ENCODE measurements around the gene DUSP10. TPM values are rescaled to one million over a fixed set of nuclear protein-coding genes. Genes with fewer than 3 reads are reported as not detected.

DUSP10 gene
- total and polyA plus RNA-seq, 9 donors: 0.81 to 8.5 (median 2.0) TPM

- TF ChIP-seq EP300 (IDR thresholded peaks at IDR 0.05): no peak
- no peak overlapping the region for H3K27ac ChIP-seq
- no peak overlapping the region for H3K4me3 ChIP-seq
- WGBS, 3 donors: 88 to 97% (median 88%) methylated on average over 2 of the region's 2 CpGs
- H3K4me1 ChIP-seq (ENCODE audit: insufficient read depth): no peaks in the 10 kb centered on the region
- H3K9me3 ChIP-seq: no peaks in the 10 kb centered on the region
- DNase-seq: no peak
- intact Hi-C loops (cut with DNase I): no loop called here
- H3K27me3 ChIP-seq: no peaks in the 10 kb centered on the region
- H3K36me3 ChIP-seq: no peaks in the 10 kb centered on the region
Observed at GRCh38 chr1:221683681-221684080, 58.2 kb downstream of the DUSP10 start.

DNA sequence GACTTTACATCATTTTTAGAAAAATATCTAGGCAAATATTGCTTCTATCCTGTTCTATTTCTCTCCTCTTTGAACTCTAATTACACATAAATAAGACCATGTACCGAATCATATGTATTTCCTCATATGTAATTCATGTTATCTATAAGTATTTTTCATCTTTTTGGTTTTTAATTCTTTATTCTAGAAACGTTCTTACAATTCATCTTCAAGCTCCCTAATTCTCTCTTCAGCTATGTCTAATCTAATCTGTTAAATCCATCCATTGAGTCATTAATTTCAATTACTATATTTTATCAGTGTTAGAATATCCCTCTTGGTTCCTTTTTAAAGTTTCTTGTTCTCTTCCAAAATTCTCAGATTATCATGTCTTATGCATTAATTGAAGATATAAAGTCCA lies 61.8 kb downstream of the DUSP10 start:
- H3K9me3 ChIP-seq: no peaks in the 10 kb centered on the region
- TF ChIP-seq, protein P1, sequence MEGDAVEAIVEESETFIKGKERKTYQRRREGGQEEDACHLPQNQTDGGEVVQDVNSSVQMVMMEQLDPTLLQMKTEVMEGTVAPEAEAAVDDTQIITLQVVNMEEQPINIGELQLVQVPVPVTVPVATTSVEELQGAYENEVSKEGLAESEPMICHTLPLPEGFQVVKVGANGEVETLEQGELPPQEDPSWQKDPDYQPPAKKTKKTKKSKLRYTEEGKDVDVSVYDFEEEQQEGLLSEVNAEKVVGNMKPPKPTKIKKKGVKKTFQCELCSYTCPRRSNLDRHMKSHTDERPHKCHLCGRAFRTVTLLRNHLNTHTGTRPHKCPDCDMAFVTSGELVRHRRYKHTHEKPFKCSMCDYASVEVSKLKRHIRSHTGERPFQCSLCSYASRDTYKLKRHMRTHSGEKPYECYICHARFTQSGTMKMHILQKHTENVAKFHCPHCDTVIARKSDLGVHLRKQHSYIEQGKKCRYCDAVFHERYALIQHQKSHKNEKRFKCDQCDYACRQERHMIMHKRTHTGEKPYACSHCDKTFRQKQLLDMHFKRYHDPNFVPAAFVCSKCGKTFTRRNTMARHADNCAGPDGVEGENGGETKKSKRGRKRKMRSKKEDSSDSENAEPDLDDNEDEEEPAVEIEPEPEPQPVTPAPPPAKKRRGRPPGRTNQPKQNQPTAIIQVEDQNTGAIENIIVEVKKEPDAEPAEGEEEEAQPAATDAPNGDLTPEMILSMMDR (IDR thresholded peaks at IDR 0.05): no peak
- TF ChIP-seq POLR2A (IDR thresholded peaks at IDR 0.05): no peak
- no peak for TF ChIP-seq EP300 (IDR thresholded peaks at IDR 0.05)
- no peak overlapping the region for H3K27ac ChIP-seq
- H3K4me3 ChIP-seq: no peak overlapping the region
- no peaks in the 10 kb centered on the region for H3K27me3 ChIP-seq
- no peaks in the 10 kb centered on the region for H3K36me3 ChIP-seq
- no peaks in the 10 kb centered on the region for H3K4me1 ChIP-seq (ENCODE audit: insufficient read depth)
- 75 to 80% (median 75%) methylated on average over 2 of the region's 2 CpGs for WGBS, 3 donors
- intact Hi-C loops (cut with DNase I): no loop called here
- DNase-seq: no peak

DNA sequence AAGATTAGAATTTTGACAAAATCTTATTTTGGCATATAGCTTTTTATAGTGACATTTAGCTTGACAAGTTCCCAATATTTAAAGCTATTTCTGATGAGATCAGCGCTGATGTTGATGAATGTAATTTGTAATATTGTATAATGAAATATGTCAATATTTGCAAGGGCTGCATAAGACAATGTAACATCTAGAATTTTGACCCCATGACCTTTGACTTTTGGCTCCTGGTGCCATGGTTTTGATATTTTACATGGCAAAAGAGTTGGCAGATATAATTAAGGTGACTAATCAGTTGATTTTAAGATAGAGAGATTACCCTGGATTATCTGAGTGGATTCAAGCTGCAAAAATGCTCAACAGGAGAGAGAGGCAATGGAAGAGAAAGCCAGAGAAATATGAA lies 63.9 kb downstream of the DUSP10 start:
- TF ChIP-seq EP300 (IDR thresholded peaks at IDR 0.05) (no peak), POLR2A (IDR thresholded peaks at IDR 0.05) (no peak)
- TF ChIP-seq, protein P1 (IDR thresholded peaks at IDR 0.05): no peak
- intact Hi-C loops (cut with DNase I): no loop called here
- Histone ChIP-seq H3K27ac (no peak overlapping the region), H3K27me3 (no peaks in the 10 kb centered on the region), H3K4me1 (ENCODE audit: insufficient read depth) (no peaks in the 10 kb centered on the region), H3K36me3 (no peaks in the 10 kb centered on the region), H3K9me3 (no peaks in the 10 kb centered on the region), H3K4me3 (no peak overlapping the region)
- DNase-seq: no peak
- 95 to 100% (median 98%) methylated on average over 1 of the region's 1 CpG for WGBS, 3 donors

DNA sequence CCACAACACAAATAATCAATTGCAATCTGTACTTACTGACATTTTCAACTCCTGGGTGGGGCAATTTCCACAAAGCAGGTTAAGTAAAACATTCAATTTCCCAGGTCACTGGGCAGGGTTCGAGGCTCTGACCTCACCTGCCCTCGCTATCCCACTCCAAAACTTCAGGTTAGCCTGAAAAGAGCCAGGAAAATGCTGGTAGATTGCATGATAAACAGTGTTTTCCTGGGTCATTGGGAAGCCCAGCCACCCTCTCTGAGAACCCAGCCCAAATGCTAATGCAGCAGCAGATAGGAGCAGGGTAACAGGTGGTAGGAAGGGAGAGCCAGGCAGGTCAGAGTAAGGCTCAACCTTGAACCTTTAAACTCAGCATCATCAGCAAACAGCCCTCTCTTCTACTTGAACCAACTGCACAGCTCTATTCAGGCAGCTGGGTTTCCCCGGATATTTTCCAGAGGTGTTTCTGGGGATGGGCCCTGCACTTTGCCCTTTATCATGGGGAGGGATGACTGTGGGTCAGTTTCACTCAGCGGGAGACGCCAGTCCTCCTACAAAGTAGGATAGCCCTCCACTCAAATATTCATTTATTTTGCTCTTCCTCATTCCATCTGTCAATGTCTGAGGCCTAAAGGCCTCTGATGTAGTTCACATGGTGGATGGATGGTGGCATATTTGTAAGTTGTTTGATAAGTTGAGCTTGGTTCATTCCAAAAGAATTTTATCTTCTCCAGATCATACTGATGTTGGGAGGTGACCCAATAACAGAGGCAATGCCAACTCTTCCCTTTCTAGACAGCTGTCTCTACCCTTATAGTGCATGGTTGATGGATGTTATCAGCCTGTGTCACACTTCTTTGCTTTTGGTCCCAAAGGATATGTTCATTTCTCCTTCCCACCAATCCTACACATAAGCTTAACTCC lies 65.7 kb downstream of the DUSP10 start:
- WGBS, 3 donors: 57 to 68% (median 64%) methylated on average over 5 of the region's 5 CpGs

More for the DNA sequence above, 65.7 kb downstream of the DUSP10 start:
- H3K4me3 ChIP-seq: no peak overlapping the region
- no peaks in the 10 kb centered on the region for H3K9me3 ChIP-seq
- TF ChIP-seq POLR2A (IDR thresholded peaks at IDR 0.05): no peak
- no peak for TF ChIP-seq EP300 (IDR thresholded peaks at IDR 0.05)
- TF ChIP-seq, protein P1 (IDR thresholded peaks at IDR 0.05): no peak
- H3K27ac ChIP-seq: no peak overlapping the region
- intact Hi-C loops (cut with DNase I): no loop called here
- no peak for DNase-seq
- H3K27me3 ChIP-seq: no peaks in the 10 kb centered on the region
- H3K36me3 ChIP-seq: no peaks in the 10 kb centered on the region
- no peaks in the 10 kb centered on the region for H3K4me1 ChIP-seq (ENCODE audit: insufficient read depth)

Measured in ovary (tissue), 9 donors.